GM23338 (cell line): Measurements from ENCODE around the gene KAT6B. TPM values are rescaled to one million over a fixed set of nuclear protein-coding genes. Genes with fewer than 3 reads are reported as not detected.

Experiments
- ATAC-seq: fragments of 200-7000 bp; cut with Tn5 transposase; 3 replicates; pipeline ENCODE4 v1.9.1; 2020
- DNase-seq: peaks from one replicate; pipeline ENCODE4 v3.0.0-alpha.2; 2015; ENCODE audit warnings: low spot score
- H2AFZ ChIP-seq: fragments of 200-600 bp; sonication (generic); 2 replicates; pipeline ENCODE4 v1.8.0; 2016; ENCODE audit warnings: antibody characterized with exemption, mild to moderate bottlenecking, moderate library complexity
- H3F3A ChIP-seq: fragments of 200-600 bp; sonication (generic); replicated peaks from 2 replicates; pipeline ENCODE4 v1.8.0; 2017; ENCODE audit warnings: antibody characterized with exemption, mixed run types, low read depth
- H3K27ac ChIP-seq: fragments of 200-600 bp; sonication (generic); 2 replicates; pipeline ENCODE4 v1.6.1; 2016; ENCODE audit warnings: low read depth
- H3K27me3 ChIP-seq: fragments of 200-600 bp; sonication (generic); 2 replicates; pipeline ENCODE4 v1.8.0; 2016; ENCODE audit warnings: mild to moderate bottlenecking, mixed run types, moderate library complexity; ENCODE audit not compliant: insufficient read depth
- H3K36me3 ChIP-seq: fragments of 200-600 bp; sonication (generic); 2 replicates; pipeline ENCODE4 v1.8.0; 2016; ENCODE audit warnings: mild to moderate bottlenecking; ENCODE audit not compliant: insufficient read depth
- H3K4me1 ChIP-seq: fragments of 200-600 bp; sonication (generic); 2 replicates; pipeline ENCODE4 v1.8.0; 2016; ENCODE audit warnings: mild to moderate bottlenecking, moderate library complexity; ENCODE audit not compliant: insufficient read depth
- H3K4me2 ChIP-seq: fragments of 200-600 bp; sonication (generic); 2 replicates; pipeline ENCODE4 v1.7.1; 2017; ENCODE audit warnings: mixed run types
- H3K4me3 ChIP-seq: fragments of 200-600 bp; sonication (generic); 2 replicates; pipeline ENCODE4 v1.6.1; 2016; ENCODE audit warnings: mixed run types
- H3K79me2 ChIP-seq: fragments of 200-600 bp; sonication (generic); replicated peaks from 2 replicates; pipeline ENCODE4 v1.8.0; 2017; ENCODE audit warnings: mild to moderate bottlenecking; ENCODE audit not compliant: insufficient read depth
- H3K9me2 ChIP-seq: fragments of 200-600 bp; sonication (generic); 2 replicates; pipeline ENCODE4 v1.8.0; 2017; ENCODE audit not compliant: insufficient read depth
- H4K20me1 ChIP-seq: fragments of 200-600 bp; sonication (generic); replicated peaks from 2 replicates; pipeline ENCODE4 v1.8.0; 2017; ENCODE audit warnings: mild to moderate bottlenecking; ENCODE audit not compliant: insufficient read depth
- H3K27ac Mint-ChIP-seq: 2 replicates; pipeline ENCODE4 v1.8.0; 2020; ENCODE audit warnings: inconsistent platforms, mild to moderate bottlenecking, moderate library complexity, mixed read lengths
- H3K27me3 Mint-ChIP-seq: 3 replicates; pipeline ENCODE4 v1.8.0; 2022; ENCODE audit warnings: low read depth, mild to moderate bottlenecking, moderate library complexity, mixed read lengths, inconsistent platforms; ENCODE audit not compliant: insufficient read depth, poor library complexity
- H3K36me3 Mint-ChIP-seq: 3 replicates; pipeline ENCODE4 v1.8.0; 2021; ENCODE audit warnings: low read depth, mild to moderate bottlenecking, inconsistent platforms, moderate library complexity, mixed read lengths
- H3K4me1 Mint-ChIP-seq: 3 replicates; pipeline ENCODE4 v1.8.0; 2020; ENCODE audit warnings: mild to moderate bottlenecking, inconsistent platforms, mixed read lengths
- H3K4me3 Mint-ChIP-seq: 3 replicates; pipeline ENCODE4 v1.8.0; 2021; ENCODE audit warnings: moderate library complexity, mild to moderate bottlenecking, inconsistent platforms, mixed read lengths
- H3K9me3 Mint-ChIP-seq: 3 replicates; pipeline ENCODE4 v1.8.0; 2020; ENCODE audit warnings: moderate library complexity, mild to moderate bottlenecking, inconsistent platforms, mixed read lengths
- NANOG ChIP-seq: IDR thresholded peaks from 2 replicates; pipeline ENCODE4 v1.6.1; 2016; ENCODE audit warnings: antibody characterized with exemption, borderline replicate concordance
- STAT1 ChIP-seq: IDR thresholded peaks from one replicate; pipeline ENCODE4 v1.6.1; 2016; ENCODE audit warnings: antibody characterized with exemption; ENCODE audit not compliant: unreplicated experiment
- ZNF331 ChIP-seq: fragments of 250-450 bp; sonication (Bioruptor Pico); IDR thresholded peaks from 2 replicates; pipeline ENCODE4 v1.5.0; 2020; ENCODE audit warnings: low read depth, mild to moderate bottlenecking, moderate library complexity
- polyA plus RNA-seq: library from polyadenylated mRNA; unstranded; fragments of >200 nt; fragmentation: Nextera tagmentation; extraction: Ambion mirVana; gene quantifications from 2 replicates; pipeline ENCODE4 v1.2.1, GENCODE V29; 2016
- total RNA-seq: library from RNA; depleted of rRNA; stranded (reverse); fragments of >200 nt; shearing (Covaris generic); gene quantifications from 2 replicates; pipeline ENCODE4 v1.2.3, GENCODE V29; 2014
- TF ChIP-seq, protein P1 (sequence below): fragments of 250-450 bp; sonication (Bioruptor Pico); IDR thresholded peaks from 2 replicates; pipeline ENCODE4 v1.5.0; 2020; ENCODE audit warnings: mild to moderate bottlenecking, moderate library complexity
- TF ChIP-seq, protein P2 (sequence below): IDR thresholded peaks from one replicate; pipeline ENCODE4 v1.6.1; 2018; ENCODE audit warnings: antibody characterized with exemption; ENCODE audit not compliant: unreplicated experiment
- TF ChIP-seq, protein P3 (sequence below), 2 experiments: fragments of 200-600 bp in 1 of 2; sonication (generic) in 1 of 2; conservative IDR thresholded peaks; 2 replicates each; pipeline versions ENCODE4 v1.5.1 to v1.6.1; 2016 to 2017; ENCODE audit warnings: antibody characterized with exemption in 2 of 2, low read depth in 2 of 2, mild to moderate bottlenecking in 2 of 2, moderate library complexity in 1 of 2

KAT6B gene
- total and polyA plus RNA-seq, 2 experiments from 2014 or later, result 21.3 to 31.4 TPM

DNA sequence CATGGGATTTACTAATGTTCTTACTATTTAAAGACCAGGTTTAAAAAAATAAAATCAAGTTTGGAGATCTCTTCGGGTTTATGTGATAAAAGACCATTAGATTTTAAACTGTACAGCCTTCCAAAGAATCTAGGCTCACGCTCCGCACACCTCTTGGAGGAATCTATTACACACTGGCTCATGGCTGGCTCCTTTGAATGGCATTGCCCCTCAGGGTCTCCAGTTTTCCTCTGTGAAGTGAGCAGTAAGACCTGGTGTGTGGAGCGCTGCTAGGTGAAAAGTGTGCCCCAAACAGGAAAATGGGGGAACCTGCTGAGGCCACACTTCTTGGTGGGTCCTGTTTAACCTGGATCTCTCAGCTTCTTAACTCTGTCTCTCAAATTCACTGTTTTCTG lies 142.3 kb downstream of the KAT6B start (continued):
- TF ChIP-seq, protein P1, sequence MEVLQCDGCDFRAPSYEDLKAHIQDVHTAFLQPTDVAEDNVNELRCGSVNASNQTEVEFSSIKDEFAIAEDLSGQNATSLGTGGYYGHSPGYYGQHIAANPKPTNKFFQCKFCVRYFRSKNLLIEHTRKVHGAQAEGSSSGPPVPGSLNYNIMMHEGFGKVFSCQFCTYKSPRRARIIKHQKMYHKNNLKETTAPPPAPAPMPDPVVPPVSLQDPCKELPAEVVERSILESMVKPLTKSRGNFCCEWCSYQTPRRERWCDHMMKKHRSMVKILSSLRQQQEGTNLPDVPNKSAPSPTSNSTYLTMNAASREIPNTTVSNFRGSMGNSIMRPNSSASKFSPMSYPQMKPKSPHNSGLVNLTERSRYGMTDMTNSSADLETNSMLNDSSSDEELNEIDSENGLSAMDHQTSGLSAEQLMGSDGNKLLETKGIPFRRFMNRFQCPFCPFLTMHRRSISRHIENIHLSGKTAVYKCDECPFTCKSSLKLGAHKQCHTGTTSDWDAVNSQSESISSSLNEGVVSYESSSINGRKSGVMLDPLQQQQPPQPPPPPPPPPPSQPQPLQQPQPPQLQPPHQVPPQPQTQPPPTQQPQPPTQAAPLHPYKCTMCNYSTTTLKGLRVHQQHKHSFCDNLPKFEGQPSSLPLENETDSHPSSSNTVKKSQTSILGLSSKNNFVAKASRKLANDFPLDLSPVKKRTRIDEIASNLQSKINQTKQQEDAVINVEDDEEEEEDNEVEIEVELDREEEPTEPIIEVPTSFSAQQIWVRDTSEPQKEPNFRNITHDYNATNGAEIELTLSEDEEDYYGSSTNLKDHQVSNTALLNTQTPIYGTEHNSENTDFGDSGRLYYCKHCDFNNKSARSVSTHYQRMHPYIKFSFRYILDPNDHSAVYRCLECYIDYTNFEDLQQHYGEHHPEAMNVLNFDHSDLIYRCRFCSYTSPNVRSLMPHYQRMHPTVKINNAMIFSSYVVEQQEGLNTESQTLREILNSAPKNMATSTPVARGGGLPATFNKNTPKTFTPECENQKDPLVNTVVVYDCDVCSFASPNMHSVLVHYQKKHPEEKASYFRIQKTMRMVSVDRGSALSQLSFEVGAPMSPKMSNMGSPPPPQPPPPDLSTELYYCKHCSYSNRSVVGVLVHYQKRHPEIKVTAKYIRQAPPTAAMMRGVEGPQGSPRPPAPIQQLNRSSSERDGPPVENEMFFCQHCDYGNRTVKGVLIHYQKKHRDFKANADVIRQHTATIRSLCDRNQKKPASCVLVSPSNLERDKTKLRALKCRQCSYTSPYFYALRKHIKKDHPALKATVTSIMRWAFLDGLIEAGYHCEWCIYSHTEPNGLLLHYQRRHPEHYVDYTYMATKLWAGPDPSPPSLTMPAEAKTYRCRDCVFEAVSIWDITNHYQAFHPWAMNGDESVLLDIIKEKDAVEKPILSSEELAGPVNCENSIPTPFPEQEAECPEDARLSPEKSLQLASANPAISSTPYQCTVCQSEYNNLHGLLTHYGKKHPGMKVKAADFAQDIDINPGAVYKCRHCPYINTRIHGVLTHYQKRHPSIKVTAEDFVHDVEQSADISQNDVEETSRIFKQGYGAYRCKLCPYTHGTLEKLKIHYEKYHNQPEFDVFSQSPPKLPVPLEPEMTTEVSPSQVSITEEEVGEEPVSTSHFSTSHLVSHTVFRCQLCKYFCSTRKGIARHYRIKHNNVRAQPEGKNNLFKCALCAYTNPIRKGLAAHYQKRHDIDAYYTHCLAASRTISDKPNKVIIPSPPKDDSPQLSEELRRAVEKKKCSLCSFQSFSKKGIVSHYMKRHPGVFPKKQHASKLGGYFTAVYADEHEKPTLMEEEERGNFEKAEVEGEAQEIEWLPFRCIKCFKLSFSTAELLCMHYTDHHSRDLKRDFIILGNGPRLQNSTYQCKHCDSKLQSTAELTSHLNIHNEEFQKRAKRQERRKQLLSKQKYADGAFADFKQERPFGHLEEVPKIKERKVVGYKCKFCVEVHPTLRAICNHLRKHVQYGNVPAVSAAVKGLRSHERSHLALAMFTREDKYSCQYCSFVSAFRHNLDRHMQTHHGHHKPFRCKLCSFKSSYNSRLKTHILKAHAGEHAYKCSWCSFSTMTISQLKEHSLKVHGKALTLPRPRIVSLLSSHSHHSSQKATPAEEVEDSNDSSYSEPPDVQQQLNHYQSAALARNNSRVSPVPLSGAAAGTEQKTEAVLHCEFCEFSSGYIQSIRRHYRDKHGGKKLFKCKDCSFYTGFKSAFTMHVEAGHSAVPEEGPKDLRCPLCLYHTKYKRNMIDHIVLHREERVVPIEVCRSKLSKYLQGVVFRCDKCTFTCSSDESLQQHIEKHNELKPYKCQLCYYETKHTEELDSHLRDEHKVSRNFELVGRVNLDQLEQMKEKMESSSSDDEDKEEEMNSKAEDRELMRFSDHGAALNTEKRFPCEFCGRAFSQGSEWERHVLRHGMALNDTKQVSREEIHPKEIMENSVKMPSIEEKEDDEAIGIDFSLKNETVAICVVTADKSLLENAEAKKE (CRISPR knock-in tag), result no peak

DNA sequence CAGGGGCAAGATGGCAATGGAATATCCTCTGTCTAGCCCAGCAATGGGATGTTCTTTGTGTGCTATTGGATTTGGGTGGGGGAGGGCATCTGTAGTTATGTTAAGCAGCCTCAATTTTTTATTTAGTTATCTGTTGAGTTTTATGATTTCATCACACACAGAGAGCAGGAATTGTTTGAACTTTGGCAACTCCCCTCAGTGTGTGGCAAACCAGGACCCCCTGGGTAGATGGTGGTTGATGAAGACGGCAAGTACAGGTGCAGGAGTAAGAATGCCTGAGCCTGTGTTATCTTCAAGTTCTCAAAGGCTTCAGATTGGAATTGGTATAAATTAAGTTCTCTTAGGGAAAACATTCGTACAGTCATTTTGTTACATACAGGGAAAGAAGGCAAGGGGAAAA lies 142.7 kb downstream of the KAT6B start:
- H4K20me1 ChIP-seq, result no peaks in the 10 kb centered on the region
- H3K27ac Mint-ChIP-seq, result peak overlapping the region; percentile 34
- H3K79me2 ChIP-seq, result peaks cover 7% of the 10 kb centered on the region
- H3K4me1 Mint-ChIP-seq, result peaks cover 22% of the 10 kb centered on the region
- no peaks in the 10 kb centered on the region for H3K27me3 ChIP-seq
- H3K9me2 ChIP-seq, result no peaks in the 10 kb centered on the region
- peaks cover 2% of the 10 kb centered on the region for H3K27me3 Mint-ChIP-seq
- H2AFZ ChIP-seq, result no peak overlapping the region
- H3K4me3 Mint-ChIP-seq, result no peak overlapping the region
- H3K27ac ChIP-seq, result peak overlapping the region; percentile 29; the same call in 1 of the 2 replicates
- H3K36me3 ChIP-seq, result no peaks in the 10 kb centered on the region
- H3K4me3 ChIP-seq, result no peak overlapping the region
- peak; percentile 52 for ATAC-seq
- H3K36me3 Mint-ChIP-seq, result peaks cover 4% of the 10 kb centered on the region; the same call in 2 of the 3 replicates
- peaks cover 4% of the 10 kb centered on the region; the same call in 2 of the 3 replicates for H3K9me3 Mint-ChIP-seq
- DNase-seq, result no peak
- H3K4me1 ChIP-seq, result peaks cover 15% of the 10 kb centered on the region
- no peaks in the 10 kb centered on the region for H3F3A ChIP-seq
- TF ChIP-seq, protein P2, sequence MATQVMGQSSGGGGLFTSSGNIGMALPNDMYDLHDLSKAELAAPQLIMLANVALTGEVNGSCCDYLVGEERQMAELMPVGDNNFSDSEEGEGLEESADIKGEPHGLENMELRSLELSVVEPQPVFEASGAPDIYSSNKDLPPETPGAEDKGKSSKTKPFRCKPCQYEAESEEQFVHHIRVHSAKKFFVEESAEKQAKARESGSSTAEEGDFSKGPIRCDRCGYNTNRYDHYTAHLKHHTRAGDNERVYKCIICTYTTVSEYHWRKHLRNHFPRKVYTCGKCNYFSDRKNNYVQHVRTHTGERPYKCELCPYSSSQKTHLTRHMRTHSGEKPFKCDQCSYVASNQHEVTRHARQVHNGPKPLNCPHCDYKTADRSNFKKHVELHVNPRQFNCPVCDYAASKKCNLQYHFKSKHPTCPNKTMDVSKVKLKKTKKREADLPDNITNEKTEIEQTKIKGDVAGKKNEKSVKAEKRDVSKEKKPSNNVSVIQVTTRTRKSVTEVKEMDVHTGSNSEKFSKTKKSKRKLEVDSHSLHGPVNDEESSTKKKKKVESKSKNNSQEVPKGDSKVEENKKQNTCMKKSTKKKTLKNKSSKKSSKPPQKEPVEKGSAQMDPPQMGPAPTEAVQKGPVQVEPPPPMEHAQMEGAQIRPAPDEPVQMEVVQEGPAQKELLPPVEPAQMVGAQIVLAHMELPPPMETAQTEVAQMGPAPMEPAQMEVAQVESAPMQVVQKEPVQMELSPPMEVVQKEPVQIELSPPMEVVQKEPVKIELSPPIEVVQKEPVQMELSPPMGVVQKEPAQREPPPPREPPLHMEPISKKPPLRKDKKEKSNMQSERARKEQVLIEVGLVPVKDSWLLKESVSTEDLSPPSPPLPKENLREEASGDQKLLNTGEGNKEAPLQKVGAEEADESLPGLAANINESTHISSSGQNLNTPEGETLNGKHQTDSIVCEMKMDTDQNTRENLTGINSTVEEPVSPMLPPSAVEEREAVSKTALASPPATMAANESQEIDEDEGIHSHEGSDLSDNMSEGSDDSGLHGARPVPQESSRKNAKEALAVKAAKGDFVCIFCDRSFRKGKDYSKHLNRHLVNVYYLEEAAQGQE, result no peak
- TF ChIP-seq NANOG, result no peak
- TF ChIP-seq STAT1, result no peak
- TF ChIP-seq, protein P3, sequence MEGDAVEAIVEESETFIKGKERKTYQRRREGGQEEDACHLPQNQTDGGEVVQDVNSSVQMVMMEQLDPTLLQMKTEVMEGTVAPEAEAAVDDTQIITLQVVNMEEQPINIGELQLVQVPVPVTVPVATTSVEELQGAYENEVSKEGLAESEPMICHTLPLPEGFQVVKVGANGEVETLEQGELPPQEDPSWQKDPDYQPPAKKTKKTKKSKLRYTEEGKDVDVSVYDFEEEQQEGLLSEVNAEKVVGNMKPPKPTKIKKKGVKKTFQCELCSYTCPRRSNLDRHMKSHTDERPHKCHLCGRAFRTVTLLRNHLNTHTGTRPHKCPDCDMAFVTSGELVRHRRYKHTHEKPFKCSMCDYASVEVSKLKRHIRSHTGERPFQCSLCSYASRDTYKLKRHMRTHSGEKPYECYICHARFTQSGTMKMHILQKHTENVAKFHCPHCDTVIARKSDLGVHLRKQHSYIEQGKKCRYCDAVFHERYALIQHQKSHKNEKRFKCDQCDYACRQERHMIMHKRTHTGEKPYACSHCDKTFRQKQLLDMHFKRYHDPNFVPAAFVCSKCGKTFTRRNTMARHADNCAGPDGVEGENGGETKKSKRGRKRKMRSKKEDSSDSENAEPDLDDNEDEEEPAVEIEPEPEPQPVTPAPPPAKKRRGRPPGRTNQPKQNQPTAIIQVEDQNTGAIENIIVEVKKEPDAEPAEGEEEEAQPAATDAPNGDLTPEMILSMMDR (conservative IDR thresholded peaks at IDR 0.05; ENCODE audit: low read depth in 2 of 2), result no peak
- TF ChIP-seq ZNF331 (CRISPR knock-in tag), result no peak
- H3K4me2 ChIP-seq, result no peak overlapping the region
